GM19099 (cell line): Measurements from ENCODE around the gene WTIP.

ENCODE experiments used
- POLR2A ChIP-seq: IDR thresholded peaks from 3 replicates; pipeline ENCODE4 v1.6.1; 2011; ENCODE audit warnings: low read depth; ENCODE audit not compliant: insufficient read length; ENCODE audit errors: extremely low read depth

WTIP gene

DNA sequence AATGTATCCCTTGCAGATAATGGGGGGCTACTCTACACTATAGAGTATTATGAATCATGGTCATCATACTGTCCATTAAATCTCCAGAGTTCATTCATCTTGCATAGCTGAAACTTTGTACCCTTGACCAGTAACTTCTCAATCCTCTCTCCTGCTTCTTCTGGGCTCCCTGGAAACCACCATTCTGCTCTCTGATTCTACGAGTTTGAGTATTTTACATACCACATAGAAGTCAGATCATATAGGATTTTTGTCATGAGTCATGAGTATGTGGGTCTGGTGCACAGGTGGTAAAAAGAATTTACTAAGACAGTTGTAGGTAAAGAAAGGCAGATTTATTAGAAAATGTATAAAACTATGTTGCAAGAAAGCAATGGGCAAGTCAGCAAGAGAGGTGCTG, 41.9 kb downstream of the WTIP start:
- TF ChIP-seq POLR2A, result no peak

DNA sequence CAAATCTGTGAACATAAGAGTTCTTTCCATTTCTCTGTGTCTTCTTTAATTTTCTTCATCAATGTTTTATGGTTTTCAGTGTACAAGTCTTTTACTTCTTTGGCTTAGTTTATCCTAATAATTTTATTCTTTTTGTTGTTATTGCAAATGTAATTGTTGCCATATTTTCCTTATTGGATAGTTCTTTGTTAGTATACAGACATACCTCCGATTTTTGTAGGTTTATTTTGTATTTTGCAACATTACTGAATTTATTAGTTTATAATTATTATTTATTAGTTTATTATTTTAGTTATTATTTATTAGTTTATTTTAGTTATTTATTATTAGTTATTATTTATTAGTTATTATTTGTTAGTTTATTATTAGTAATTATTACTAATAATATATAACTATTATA, 43.4 kb downstream of the WTIP start:
- TF ChIP-seq POLR2A, result no peak

DNA sequence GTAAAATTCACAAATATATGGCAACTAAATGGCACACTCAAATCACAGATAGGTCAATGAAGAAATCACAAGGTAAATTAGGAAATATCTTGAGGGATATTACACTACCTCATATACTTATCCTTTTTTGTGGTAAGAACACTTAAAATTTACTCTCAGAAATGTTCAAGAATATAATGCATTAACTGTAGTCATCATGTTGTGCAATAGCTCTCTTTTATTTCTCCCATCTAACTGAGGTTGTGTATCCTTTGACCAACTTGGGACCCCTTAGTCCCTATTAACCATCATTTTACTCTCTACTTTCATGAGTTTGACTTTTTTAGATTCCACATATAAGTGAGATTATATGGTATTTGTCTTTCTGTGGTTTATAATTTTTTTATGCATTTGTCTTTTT, 52.6 kb downstream of the WTIP start:
- no peak for TF ChIP-seq POLR2A

DNA sequence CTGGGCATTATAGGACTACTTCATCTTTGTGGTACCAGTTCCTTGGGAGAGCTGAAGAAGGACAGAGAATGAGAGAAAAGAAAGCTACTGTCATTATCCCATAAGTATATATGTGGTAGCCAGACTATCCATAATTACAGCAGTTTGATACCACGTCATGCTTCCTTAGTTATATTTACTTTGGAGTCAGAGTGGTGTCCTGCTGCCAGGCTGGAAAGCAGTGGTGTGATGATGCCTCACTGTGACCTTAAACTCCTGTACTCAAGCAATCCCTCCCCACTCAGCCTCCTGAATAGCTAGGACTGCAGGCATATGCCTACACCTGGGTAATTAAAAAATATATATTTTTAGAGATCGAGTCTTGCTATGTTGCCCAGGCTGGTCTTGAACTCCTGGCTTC, 57.8 kb downstream of the WTIP start:
- no peak for TF ChIP-seq POLR2A

DNA sequence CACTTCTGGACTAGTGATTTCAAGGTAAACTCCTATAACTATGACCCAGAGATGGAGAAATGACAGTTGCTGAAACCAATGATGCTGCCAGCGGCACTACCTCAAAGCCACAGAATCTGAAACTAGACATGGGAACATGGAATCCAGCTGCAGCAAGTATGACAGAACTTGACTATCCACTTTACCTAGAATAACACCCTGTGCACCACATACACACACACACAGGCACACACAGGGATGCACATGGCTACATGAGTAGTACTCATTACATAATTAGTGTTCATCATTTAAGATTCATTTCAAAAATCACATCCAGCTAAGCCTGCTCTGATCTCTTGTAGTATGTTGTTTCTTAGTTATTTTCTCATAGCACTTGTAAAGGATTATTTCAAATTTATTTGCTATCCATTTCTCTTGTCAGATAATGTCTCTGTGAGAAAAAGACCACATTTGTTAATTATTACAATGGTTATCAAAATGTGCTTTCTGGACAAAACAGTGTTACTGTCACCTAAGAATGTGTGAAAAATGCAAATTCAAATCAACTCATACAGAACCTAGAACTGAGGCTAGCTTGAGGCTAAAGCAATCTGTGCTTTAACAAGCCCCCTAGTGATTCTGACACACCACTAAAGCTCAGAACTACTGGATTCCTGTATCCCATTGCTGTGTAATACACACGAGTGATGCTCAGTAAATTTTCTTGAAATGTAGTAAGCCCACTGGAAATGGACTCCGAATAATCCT, 59.4 kb downstream of the WTIP start:
- TF ChIP-seq POLR2A, result no peak

DNA sequence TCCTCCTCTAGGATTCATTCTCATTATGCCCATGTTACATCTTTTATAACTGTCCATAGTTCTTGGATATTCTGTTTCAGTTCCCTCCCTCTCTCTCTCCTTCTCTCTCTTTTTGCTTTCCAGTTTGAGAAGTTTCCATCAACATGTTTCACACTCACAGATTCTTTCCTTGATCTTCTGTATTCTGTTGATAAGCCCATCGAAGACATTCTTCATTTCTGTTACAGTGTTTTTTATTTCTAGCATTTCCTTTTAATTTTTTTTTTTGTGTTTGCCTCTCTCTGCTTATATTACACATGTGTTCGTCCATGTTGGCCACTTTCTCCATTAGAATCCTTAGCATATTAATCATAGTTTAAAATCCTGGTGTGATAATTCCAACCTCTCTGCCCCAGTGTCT, 68.3 kb downstream of the WTIP start:
- no peak for TF ChIP-seq POLR2A

DNA sequence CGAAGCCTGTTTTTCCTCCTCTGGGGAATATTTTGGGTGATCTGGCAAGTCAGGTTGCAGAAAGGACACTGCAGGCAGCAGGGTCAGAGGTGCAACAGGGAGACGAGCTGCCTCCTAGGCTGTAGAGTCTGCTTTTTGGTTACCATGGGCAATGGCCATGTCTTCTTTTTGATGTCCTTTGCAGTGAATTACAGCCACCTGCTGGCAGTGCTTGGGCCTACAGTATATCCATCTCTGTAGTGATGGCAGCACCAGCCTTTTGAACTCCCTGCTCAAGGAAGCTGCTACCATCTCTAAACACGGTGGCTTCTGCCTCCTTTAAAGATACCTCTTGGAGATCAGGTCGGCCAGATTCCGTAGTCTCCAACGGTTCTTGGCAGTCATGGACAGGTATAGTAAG, 73.9 kb downstream of the WTIP start:
- TF ChIP-seq POLR2A, result no peak

DNA sequence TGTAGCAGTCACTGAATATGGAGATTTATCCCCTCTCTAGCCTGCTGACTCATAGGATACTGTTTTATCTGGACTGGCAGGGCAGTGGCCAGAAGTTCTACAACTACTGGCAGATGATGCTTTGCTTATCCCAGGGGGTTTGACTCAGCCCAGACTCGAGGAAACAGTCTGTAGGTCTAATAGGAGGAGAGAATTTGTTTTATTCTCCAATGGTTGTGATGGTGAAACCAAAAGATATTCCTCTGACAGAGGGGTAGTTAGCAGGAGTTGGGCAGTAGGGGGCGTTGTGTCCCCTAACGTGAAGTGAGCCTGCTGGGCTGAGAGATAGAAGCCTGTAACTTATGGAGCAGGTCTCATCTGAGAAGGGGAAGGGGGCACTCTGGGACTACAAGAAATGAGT, 74.9 kb downstream of the WTIP start:
- TF ChIP-seq POLR2A, result no peak

DNA sequence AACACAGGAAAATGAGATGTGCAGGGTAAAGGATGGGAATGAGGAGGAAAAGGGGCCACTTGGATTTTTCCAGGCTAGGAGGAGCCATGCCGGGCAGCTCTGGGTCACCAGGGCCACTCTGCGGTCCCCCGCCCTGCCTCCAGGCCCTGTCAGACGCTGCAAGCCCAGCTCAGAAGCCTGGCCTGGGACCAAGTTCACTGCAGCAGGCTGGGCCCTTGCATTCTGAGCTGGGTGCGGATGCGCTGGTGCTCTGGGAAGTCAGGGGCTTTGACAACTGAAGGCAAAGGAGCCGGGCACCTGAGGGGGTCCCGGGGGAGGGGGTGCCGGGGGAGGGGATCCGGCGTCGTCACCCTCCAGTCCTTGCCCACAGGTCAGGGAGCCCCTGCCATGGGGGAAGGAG, 77.5 kb downstream of the WTIP start:
- no peak for TF ChIP-seq POLR2A

DNA sequence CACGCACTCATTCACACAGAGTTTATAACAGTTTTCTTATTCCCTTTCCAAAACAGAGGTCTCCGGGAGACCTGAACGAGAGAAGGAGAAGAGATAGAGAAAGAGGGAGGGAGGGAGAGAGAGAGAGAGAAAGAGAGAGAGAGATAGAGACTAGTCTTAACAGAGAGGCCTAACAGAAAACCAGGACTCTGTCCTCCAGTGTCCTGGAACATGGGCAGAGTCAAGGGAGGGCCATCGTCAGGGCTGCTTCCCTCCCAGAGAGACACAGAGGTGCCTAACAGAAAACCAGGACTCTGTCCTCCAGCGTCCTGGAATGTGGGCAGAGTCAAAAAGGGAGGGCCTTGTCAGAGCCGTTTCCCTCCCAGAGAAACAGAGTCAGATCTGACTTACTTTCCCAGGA, 78.7 kb downstream of the WTIP start:
- no peak for TF ChIP-seq POLR2A
